ENCODE results near the gene HS3ST5. TPM values are rescaled to one million over a fixed set of nuclear protein-coding genes. Genes with fewer than 3 reads are reported as not detected.

The HS3ST5 gene
- total RNA-seq, 3 donors from 2014 or later (not counting 1 experiment from before 2014, with no cell fraction given): not detected

- H3K9me3 ChIP-seq (ENCODE audit: control insufficient read depth, insufficient read depth, low read length): no peaks in the 10 kb centered on the region
- Mint-ChIP-seq H3K9me3 (no peaks in the 10 kb centered on the region), H3K4me1 (no peaks in the 10 kb centered on the region), H3K27ac (no peak overlapping the region), H3K4me3 (no peak overlapping the region), H3K36me3 (no peaks in the 10 kb centered on the region), H3K27me3 (ENCODE audit: low read depth in 2 of 2) (no peaks in the 10 kb centered on the region)
- H3K27ac ChIP-seq (ENCODE audit: low read length): no peak overlapping the region
- no peaks in the 10 kb centered on the region for H3K27me3 ChIP-seq (ENCODE audit: control insufficient read depth, insufficient read depth, low read length)
- intact Hi-C loops (cut with micrococcal nuclease): no loop called here
- WGBS (ENCODE audit: insufficient coverage): 59% methylated on average over 2 of the region's 2 CpGs
- ATAC-seq (no peak), DNase-seq (no peak)
- no peak overlapping the region for H3K4me3 ChIP-seq (ENCODE audit: low read length)
- no peaks in the 10 kb centered on the region for H3K4me1 ChIP-seq (ENCODE audit: control insufficient read depth, insufficient read depth, low read length)
- no peak for TF ChIP-seq CTCF (IDR thresholded peaks at IDR 0.05)
- H3K36me3 ChIP-seq (ENCODE audit: control insufficient read depth, insufficient read depth, low read length): no peaks in the 10 kb centered on the region
Observed at GRCh38 chr6:114040871-114041270, 302.0 kb downstream of the HS3ST5 start.

- Mint-ChIP-seq H3K36me3 (no peaks in the 10 kb centered on the region), H3K4me1 (no peaks in the 10 kb centered on the region), H3K9me3 (peaks cover 0 to 4% of the 10 kb centered on the region in 2 donors), H3K27me3 (ENCODE audit: low read depth in 2 of 2) (peaks cover 0 to 4% of the 10 kb centered on the region in 2 donors), H3K27ac (no peak overlapping the region), H3K4me3 (no peak overlapping the region)
- no peaks in the 10 kb centered on the region for H3K4me1 ChIP-seq (ENCODE audit: control insufficient read depth, insufficient read depth, low read length)
- 97% methylated on average over 2 of the region's 2 CpGs for WGBS (ENCODE audit: insufficient coverage)
- H3K27me3 ChIP-seq (ENCODE audit: control insufficient read depth, insufficient read depth, low read length): no peaks in the 10 kb centered on the region
- no peaks in the 10 kb centered on the region for H3K36me3 ChIP-seq (ENCODE audit: control insufficient read depth, insufficient read depth, low read length)
- no peak overlapping the region for H3K27ac ChIP-seq (ENCODE audit: low read length)
- H3K9me3 ChIP-seq (ENCODE audit: control insufficient read depth, insufficient read depth, low read length): no peaks in the 10 kb centered on the region
- no peak for TF ChIP-seq CTCF (IDR thresholded peaks at IDR 0.05)
- DNase-seq (no peak), ATAC-seq (no peak)
- intact Hi-C loops (cut with micrococcal nuclease): no loop called here
- H3K4me3 ChIP-seq (ENCODE audit: low read length): no peak overlapping the region
Observed at GRCh38 chr6:114039841-114040240, 303.0 kb downstream of the HS3ST5 start.

- DNase-seq (no peak), ATAC-seq (no peak)
- no peak overlapping the region for H3K27ac ChIP-seq (ENCODE audit: low read length)
- H3K27me3 ChIP-seq (ENCODE audit: control insufficient read depth, insufficient read depth, low read length): no peaks in the 10 kb centered on the region
- no peak overlapping the region for H3K4me3 ChIP-seq (ENCODE audit: low read length)
- H3K9me3 Mint-ChIP-seq: peaks cover 0 to 7% of the 10 kb centered on the region in 2 donors
- no peak overlapping the region for H3K4me3 Mint-ChIP-seq
- no peak for TF ChIP-seq CTCF (IDR thresholded peaks at IDR 0.05)
- no peaks in the 10 kb centered on the region for H3K4me1 ChIP-seq (ENCODE audit: control insufficient read depth, insufficient read depth, low read length)
- H3K36me3 Mint-ChIP-seq: no peaks in the 10 kb centered on the region
- no peaks in the 10 kb centered on the region for H3K9me3 ChIP-seq (ENCODE audit: control insufficient read depth, insufficient read depth, low read length)
- no peaks in the 10 kb centered on the region for H3K36me3 ChIP-seq (ENCODE audit: control insufficient read depth, insufficient read depth, low read length)
- H3K4me1 Mint-ChIP-seq: no peaks in the 10 kb centered on the region
- intact Hi-C loops (cut with micrococcal nuclease): no loop called here
- H3K27me3 Mint-ChIP-seq (ENCODE audit: low read depth in 2 of 2): peaks cover 0 to 7% of the 10 kb centered on the region in 2 donors
- no peak overlapping the region for H3K27ac Mint-ChIP-seq
Observed at GRCh38 chr6:114033606-114034005, 309.2 kb downstream of the HS3ST5 start.

GRCh38 chr6:114032721-114033120 lies 310.1 kb downstream of the HS3ST5 start:
- TF ChIP-seq CTCF (IDR thresholded peaks at IDR 0.05): no peak
- H3K4me1 ChIP-seq (ENCODE audit: control insufficient read depth, insufficient read depth, low read length): no peaks in the 10 kb centered on the region
- no peak overlapping the region for H3K4me3 ChIP-seq (ENCODE audit: low read length)
- Mint-ChIP-seq H3K27ac (no peak overlapping the region), H3K36me3 (no peaks in the 10 kb centered on the region), H3K27me3 (ENCODE audit: low read depth in 2 of 2) (peaks cover 0 to 7% of the 10 kb centered on the region in 2 donors), H3K4me1 (no peaks in the 10 kb centered on the region), H3K4me3 (no peak overlapping the region), H3K9me3 (peaks cover 0 to 7% of the 10 kb centered on the region in 2 donors)
- intact Hi-C loops (cut with micrococcal nuclease): no loop called here
- no peaks in the 10 kb centered on the region for H3K27me3 ChIP-seq (ENCODE audit: control insufficient read depth, insufficient read depth, low read length)
- no peaks in the 10 kb centered on the region for H3K36me3 ChIP-seq (ENCODE audit: control insufficient read depth, insufficient read depth, low read length)
- DNase-seq (no peak), ATAC-seq (no peak)
- H3K27ac ChIP-seq (ENCODE audit: low read length): no peak overlapping the region
- no peaks in the 10 kb centered on the region for H3K9me3 ChIP-seq (ENCODE audit: control insufficient read depth, insufficient read depth, low read length)
- WGBS (ENCODE audit: insufficient coverage): 93% methylated on average over 2 of the region's 3 CpGs
